Gastroesophageal sphincter (tissue), 4 donors: ENCODE results near the gene ZNF837. TPM values are rescaled to one million over a fixed set of nuclear protein-coding genes. Genes with fewer than 3 reads are reported as not detected.

Experiments
- ATAC-seq: fragments of 150-250 bp; one replicate; pipeline ENCODE4 v1.9.1; 2016; ENCODE audit warnings: mild to moderate bottlenecking, moderate library complexity
- H3K27ac ChIP-seq, 4 donors: fragments of 200-600 bp; sonication (generic) in 3 of 4; 1 replicate in 3 of 4; 2 replicates in 1 of 4; pipeline ENCODE4 v1.5.1; 2016 to 2019
- H3K27me3 ChIP-seq: fragments of 200-600 bp; sonication (generic); one replicate; pipeline ENCODE4 v1.5.1; 2019
- H3K36me3 ChIP-seq, 2 donors: fragments of 200-600 bp; sonication (generic); one replicate each; pipeline ENCODE4 v1.5.1; 2019; ENCODE audit warnings: control low read depth in 1 of 2
- H3K4me1 ChIP-seq, 3 donors: fragments of 200-600 bp; sonication (generic); 1 replicate in 2 of 3; 2 replicates in 1 of 3; pipeline ENCODE4 v1.5.1; 2016 to 2019; ENCODE audit warnings: control low read depth in 2 of 3
- H3K4me3 ChIP-seq, 2 donors: fragments of 200-600 bp; sonication (generic); one replicate each; pipeline ENCODE4 v1.5.1; 2019; ENCODE audit warnings: mild to moderate bottlenecking in 1 of 2, moderate library complexity in 1 of 2
- H3K9me3 ChIP-seq, 3 donors: fragments of 200-600 bp; sonication (generic); one replicate each; pipeline ENCODE4 v1.5.1; 2017 to 2019; ENCODE audit warnings: control low read depth in 2 of 3
- CTCF ChIP-seq, 4 experiments: fragments of 200-600 bp in 2 of 4; fragments of 450-650 bp in 2 of 4; sonication (generic) in 1 of 4; IDR thresholded peaks; one replicate each; pipeline ENCODE4 v1.5.1; 2017 to 2019; ENCODE audit warnings: antibody characterized with exemption in 4 of 4, mild to moderate bottlenecking in 2 of 4, moderate library complexity in 2 of 4
- EP300 ChIP-seq: sonication (generic); formaldehyde crosslinking; IDR thresholded peaks from one replicate; pipeline ENCODE4 v1.6.1; 2017; ENCODE audit warnings: antibody characterized with exemption, mild to moderate bottlenecking
- POLR2A ChIP-seq, 2 donors: fragments of 450-650 bp; IDR thresholded peaks; one replicate each; pipeline ENCODE4 v1.6.1; 2017; ENCODE audit warnings: antibody characterized with exemption in 2 of 2, mild to moderate bottlenecking in 2 of 2, moderate library complexity in 1 of 2
- POLR2AphosphoS5 ChIP-seq: sonication (generic); formaldehyde crosslinking; IDR thresholded peaks from one replicate; pipeline ENCODE4 v1.6.1; 2017; ENCODE audit warnings: antibody characterized with exemption
- WGBS, 2 donors: methylation state at CpG; one replicate each; pipeline ENCODE4 v1.1.5; 2018; ENCODE audit warnings: low coverage in 1 of 2; 5-methylcytosine and 5-hydroxymethylcytosine counted together
- total RNA-seq, 4 donors: library from RNA; depleted of rRNA; stranded (reverse); fragments of >200 nt; gene quantifications; one replicate each; pipeline ENCODE4 v1.1.0, GENCODE V29; 2016

Gene ZNF837
- total RNA-seq, 4 donors from 2014 or later = 0.99 to 3.7 (median 2.4) TPM

- Histone ChIP-seq H3K27me3 (no peaks in the 10 kb centered on the region), H3K27ac (no peak overlapping the region), H3K4me3 (no peak overlapping the region), H3K9me3 (no peaks in the 10 kb centered on the region), H3K4me1 (peaks cover 3 to 38% (median 15%) of the 10 kb centered on the region in 3 donors), H3K36me3 (peaks cover 0 to 3% of the 10 kb centered on the region in 2 donors)
- TF ChIP-seq POLR2AphosphoS5 = no peak
- TF ChIP-seq CTCF (IDR thresholded peaks at IDR 0.05) = no peak
- no peak for TF ChIP-seq EP300
- no peak for TF ChIP-seq POLR2A (IDR thresholded peaks at IDR 0.05)
- 0 to 62% methylated on average over 2 to 9 of the region's 10 CpGs for WGBS, 2 donors
- no peak for ATAC-seq
Observed at GRCh38 chr19:58328999-58329398, 51.8 kb downstream of the ZNF837 start.

DNA sequence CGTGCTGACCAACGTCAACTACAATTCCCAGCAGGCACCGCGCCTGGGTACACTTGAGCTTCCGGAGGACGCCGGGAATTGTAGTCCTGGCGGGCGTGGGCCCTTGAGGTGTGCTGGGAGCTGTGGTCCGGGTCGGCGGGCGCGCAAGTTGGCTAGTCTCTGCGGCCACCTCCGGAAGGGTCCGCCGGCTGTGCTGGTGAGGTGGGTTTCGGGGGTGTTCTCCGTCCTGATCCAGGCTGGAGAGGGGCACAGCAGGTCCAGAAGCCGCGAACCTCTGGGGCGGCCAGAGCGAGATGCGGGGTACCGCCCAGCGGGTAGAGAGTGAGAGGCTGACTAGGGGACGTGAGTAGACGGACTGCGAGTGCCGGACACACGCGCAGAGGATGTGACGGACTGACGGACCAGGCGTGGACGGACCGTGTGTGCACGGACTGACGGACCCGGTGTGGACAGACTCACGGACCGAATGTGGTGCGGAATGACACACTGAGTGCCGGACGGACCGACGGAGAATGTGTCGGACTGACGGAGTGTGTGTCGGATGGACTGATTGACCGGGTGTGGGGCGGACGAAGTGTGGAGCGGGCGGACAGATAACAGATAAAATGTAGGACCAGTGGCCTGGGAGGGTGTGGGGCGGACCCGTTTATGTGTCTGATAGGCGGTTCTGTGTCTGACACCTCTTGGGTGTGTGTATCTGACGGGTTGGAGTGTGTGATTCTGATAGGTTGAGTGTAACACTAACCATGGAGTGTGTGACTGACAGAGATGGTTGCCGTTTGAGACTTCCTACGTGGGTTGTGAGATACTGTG lies 53.7 kb downstream of the ZNF837 start, which contains the start of gene ZSCAN22:
Gene ZSCAN22, plus strand, starts transcription at position 81 of the 813 bp plus-strand sequence. CDS start 7,809 bp downstream, outside the sequence.
- Histone ChIP-seq H3K36me3 (peaks cover 0 to 18% of the 10 kb centered on the region in 2 donors), H3K27ac (peak within 1 kb of the TSS; percentile 76 to 97 (median 96)), H3K4me1 (peaks cover 3 to 38% (median 15%) of the 10 kb centered on the region in 3 donors), H3K9me3 (no peaks in the 10 kb centered on the region), H3K4me3 (peak within 1 kb of the TSS; percentile 64 to 75), H3K27me3 (no peaks in the 10 kb centered on the region)
- WGBS, 2 donors = 0% methylated on average over 19 to 29 of the region's 62 CpGs
- peak; percentile 40 to 59 for TF ChIP-seq POLR2A (IDR thresholded peaks at IDR 0.05)
- TF ChIP-seq POLR2AphosphoS5 = peak; percentile 52
- TF ChIP-seq EP300 = no peak
- peak in 2 of 4 experiments; percentile 9 to 18 for TF ChIP-seq CTCF (IDR thresholded peaks at IDR 0.05)
- peak; percentile 98 for ATAC-seq

- 3 to 30% methylated on average over 3 to 9 of the region's 9 CpGs for WGBS, 2 donors
- Histone ChIP-seq H3K9me3 (no peaks in the 10 kb centered on the region), H3K27ac (peak overlapping the region in 3 of 4 donors; percentile 95 to 97 (median 97)), H3K27me3 (no peaks in the 10 kb centered on the region), H3K4me3 (peak overlapping the region; percentile 64 to 75), H3K36me3 (peaks cover 0 to 24% of the 10 kb centered on the region in 2 donors), H3K4me1 (peaks cover 3 to 38% (median 15%) of the 10 kb centered on the region in 3 donors)
- TF ChIP-seq EP300 (no peak), POLR2AphosphoS5 (no peak), CTCF (IDR thresholded peaks at IDR 0.05) (no peak), POLR2A (IDR thresholded peaks at IDR 0.05) (no peak)
- ATAC-seq = no peak
Observed at GRCh38 chr19:58326501-58326913, 54.3 kb downstream of the ZNF837 start.

GRCh38 chr19:58325311-58326022 lies 55.4 kb downstream of the ZNF837 start:
- no peak for ATAC-seq
- no peaks in the 10 kb centered on the region for H3K27me3 ChIP-seq
- TF ChIP-seq EP300 = no peak
- TF ChIP-seq CTCF (IDR thresholded peaks at IDR 0.05) = no peak
- TF ChIP-seq POLR2AphosphoS5 = no peak
- TF ChIP-seq POLR2A (IDR thresholded peaks at IDR 0.05) = no peak
- H3K9me3 ChIP-seq = no peaks in the 10 kb centered on the region
- peaks cover 3 to 38% (median 15%) of the 10 kb centered on the region in 3 donors for H3K4me1 ChIP-seq
- H3K36me3 ChIP-seq = peaks cover 0 to 28% of the 10 kb centered on the region in 2 donors
- WGBS, 2 donors = 87 to 89% methylated on average over 3 to 6 of the region's 6 CpGs
- H3K27ac ChIP-seq = no peak overlapping the region
- peak overlapping the region in 1 of 2 donors; percentile 75 for H3K4me3 ChIP-seq
